Ovary (tissue), 3 donors: ENCODE data around the gene EAPP.

Experiments used
- CTCF ChIP-seq, 3 donors: fragments of 450-650 bp in 2 of 3; fragments of 200-600 bp in 1 of 3; IDR thresholded peaks; one replicate each; pipeline versions ENCODE4 v1.5.1 to v1.8.0; 2016 to 2022; ENCODE audit warnings: antibody characterized with exemption in 3 of 3, mild to moderate bottlenecking in 1 of 3
- POLR2A ChIP-seq: fragments of 450-650 bp; IDR thresholded peaks from one replicate; pipeline ENCODE4 v1.6.1; 2017; ENCODE audit warnings: antibody characterized with exemption, mild to moderate bottlenecking, moderate library complexity
- donor health status: DM: no; HTN: no; CAD: no.

GRCh38 chr14:34554540-34555250, 15.2 kb upstream of the EAPP start:
- TF ChIP-seq CTCF (IDR thresholded peaks at IDR 0.05) (no peak), POLR2A (no peak)
